SIG-M5 treated with dmso at 0.1 percent for 504 hours (cell line): ENCODE results near the gene TMEM88.
A peak's percentile ranks its signal among the peaks of the same experiment; 100 is the strongest.
"Not testable (repeated sequence)": the region's sequence is repeated elsewhere in the genome, so short reads cannot be mapped to it uniquely, and the experiment has no call there.

ENCODE experiments used
- DNase-seq: peaks from one replicate; lab custom pipeline; 2025; ENCODE audit not compliant: unreplicated experiment; lab: John Stamatoyannopoulos, UW

TMEM88 gene

GRCh38 chr17:7856011-7856810 lies 1.3 kb downstream of the TMEM88 start:
- peak; percentile 50 for DNase-seq

DNA sequence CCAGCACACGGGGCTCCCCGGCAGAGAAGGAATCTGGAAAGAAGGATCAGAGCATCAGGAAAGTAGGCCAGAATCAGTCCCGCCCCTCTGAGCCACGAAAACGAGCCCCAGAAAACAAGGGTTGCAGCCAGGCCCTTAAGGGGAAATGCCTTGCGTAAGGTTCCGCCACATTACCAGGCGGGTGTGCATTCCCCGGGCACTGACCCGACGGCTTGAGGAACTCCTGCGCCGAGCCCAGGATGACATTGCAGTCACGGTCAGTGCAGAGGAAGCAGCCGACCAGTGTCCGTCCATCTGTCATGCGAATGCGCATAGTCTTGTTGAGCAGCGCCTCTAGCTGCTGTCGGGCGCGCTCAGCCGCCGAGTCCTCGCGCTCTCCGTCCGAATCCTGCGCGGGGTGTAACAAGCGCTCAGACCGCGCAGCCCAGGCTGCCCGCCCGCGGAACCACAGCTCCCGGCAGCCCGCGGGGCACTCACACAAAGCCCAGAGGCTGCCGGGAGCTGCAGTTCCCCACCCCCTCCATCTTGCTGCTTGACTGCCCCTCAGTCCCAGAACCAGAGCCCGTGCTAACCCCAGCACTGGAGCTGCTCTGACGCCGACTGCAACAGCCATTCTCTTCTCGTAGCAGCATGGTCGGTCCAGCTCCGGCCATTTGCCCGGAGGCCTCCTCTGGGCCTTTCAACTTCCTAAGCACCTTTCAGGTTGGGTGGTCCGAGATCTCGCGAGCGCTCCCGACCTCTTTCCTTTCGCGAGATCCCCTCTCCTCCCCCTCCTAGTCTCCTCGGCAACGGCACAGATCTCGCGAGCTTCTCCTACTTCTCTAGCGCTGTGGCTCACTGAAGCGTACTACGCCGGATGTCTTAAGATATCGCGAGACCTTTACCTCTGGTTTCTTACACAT lies 2.2 kb downstream of the TMEM88 start, which contains the start of gene NAA38:
TSS of gene NAA38 (minus strand) at position 749 of the 902 bp plus-strand sequence. CDS start at position 653, 96 bp downstream.
- DNase-seq: peak; percentile 100

DNA sequence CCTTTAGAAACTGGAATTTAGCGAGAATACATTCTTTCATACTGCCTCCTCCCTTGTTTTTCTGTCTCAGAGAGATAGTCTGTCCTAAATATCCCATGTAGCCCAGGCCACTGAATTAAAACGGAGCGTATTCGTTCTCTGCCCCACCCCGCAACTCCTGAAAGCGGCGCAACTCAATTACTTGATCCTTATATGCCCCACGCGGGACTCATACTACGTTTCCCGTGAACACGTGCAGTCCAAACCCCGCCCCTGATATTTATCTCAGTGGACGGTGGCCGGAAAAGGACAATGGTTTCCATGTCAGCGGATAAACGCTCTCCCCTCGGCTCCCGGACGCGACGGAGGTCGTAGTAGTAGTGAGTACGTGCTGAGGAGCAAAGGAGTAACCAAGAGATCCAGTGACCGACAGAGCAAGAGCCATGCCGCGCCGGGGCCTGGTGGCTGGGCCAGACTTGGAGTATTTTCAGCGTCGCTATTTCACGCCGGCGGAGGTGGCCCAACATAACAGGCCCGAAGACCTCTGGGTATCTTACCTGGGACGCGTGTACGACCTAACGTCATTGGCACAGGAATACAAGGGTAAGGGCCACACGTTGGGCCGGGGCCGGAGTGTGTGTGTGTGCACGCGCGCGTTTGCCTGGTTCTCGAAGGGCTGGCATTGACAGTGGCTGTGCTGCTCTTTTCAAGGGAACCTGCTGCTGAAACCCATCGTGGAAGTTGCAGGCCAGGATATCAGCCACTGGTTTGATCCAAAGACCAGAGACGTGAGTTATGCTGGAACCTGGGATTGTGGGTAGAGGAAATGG lies 3.1 kb downstream of the TMEM88 start, which contains the start of gene CYB5D1:
TSS of gene CYB5D1 (plus strand) at position 291 of the 809 bp plus-strand sequence. CDS start at position 423, 132 bp downstream.
- peak; percentile 95 for DNase-seq

DNA sequence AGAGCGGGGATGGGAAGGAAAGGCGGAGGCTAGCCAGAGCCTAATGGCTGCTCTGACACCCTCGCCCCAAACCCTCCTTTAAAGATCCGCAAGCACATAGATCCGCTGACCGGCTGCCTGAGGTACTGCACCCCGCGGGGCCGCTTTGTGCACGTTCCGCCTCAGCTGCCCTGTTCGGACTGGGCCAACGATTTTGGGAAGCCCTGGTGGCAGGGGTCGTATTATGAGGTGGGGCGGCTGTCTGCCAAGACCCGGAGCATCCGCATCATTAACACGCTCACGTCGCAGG lies 3.6 kb downstream of the TMEM88 start:
- DNase-seq: peak; percentile 69

DNA sequence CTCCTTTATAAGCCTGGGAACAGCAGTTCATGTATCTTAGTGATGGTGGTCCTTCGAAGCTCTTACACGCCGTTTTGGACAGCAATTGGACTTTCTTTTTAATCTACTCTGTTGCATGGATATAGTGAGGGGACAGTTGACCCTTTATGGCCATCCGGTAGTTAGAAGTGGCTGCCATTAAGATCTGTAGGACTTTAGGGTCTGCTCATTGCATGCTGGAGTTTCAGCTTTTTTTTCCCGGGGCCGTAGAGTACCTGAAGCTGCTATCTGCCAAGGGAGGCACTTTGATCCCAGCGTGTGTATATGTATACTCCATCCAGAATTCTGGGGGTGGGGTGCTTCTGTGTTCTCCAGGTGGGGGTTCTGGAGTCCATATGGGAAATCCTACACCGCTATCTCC lies 4.2 kb downstream of the TMEM88 start:
- no peak for DNase-seq

DNA sequence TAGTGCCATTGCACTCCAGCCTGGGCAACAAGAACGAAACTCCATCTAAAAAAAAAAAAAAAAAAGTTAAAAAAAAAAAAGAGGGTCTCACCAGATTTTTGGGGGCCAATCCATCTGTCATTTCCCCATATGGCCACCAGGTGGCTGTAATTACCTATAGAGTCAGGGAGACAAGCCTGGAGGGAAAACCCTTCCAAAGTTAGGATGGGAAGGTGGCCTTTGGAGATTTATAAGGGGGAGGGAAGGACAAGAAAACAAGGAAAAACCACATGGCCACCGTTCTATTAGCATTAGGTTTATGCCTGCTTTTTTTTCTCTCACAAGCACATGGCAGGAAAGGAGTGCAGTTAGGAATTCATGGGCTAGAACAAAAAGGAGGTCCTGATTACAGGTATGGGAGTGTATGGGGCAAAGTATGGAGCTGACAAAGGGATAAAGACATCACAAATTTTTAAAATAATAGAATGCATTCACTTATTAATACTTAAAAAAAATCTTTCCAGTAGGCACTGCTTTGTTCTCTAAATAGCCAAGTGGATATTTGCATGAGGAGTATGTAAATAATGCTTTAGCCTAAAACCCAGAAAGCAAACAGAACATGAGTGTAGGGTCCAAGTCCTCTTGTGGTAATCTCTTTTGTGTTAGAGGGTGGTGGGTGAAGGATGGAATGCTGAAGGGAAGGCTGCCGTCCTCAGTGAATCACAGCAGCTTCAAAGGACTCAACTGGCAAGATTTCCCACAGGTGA lies 8.0 kb downstream of the TMEM88 start:
- peak; percentile 11 for DNase-seq

GRCh38 chr17:7864384-7864783 lies 9.5 kb downstream of the TMEM88 start:
- DNase-seq: not testable (repeated sequence)

- DNase-seq: no peak
Observed at GRCh38 chr17:7864995-7865650, 10.3 kb downstream of the TMEM88 start.

- peak; percentile 21 for DNase-seq
Observed at GRCh38 chr17:7867881-7868329, 13.0 kb downstream of the TMEM88 start.

- DNase-seq: no peak
Observed at GRCh38 chr17:7873051-7873450, 18.2 kb downstream of the TMEM88 start.

GRCh38 chr17:7875804-7876370 lies 21.0 kb downstream of the TMEM88 start:
- DNase-seq: no peak

DNA sequence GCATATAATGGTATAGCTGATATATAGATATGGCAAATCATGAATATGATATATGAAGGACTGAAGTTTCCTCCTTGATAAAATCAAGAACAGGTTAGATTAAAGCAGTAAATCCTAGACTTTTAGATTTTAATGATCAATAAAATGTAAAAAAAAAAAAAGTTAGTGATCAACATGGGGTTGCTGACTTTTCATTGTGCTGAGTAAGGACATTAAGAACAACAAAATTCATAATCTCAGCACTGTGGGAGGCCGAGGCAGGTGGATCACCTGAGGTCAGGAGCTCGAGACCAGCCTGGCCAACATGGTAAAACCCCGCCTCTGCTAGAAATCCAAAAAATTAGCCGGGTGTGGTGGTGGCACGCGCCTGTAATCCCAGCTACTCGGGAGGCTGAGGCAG lies 23.4 kb downstream of the TMEM88 start:
- DNase-seq: no peak

DNA sequence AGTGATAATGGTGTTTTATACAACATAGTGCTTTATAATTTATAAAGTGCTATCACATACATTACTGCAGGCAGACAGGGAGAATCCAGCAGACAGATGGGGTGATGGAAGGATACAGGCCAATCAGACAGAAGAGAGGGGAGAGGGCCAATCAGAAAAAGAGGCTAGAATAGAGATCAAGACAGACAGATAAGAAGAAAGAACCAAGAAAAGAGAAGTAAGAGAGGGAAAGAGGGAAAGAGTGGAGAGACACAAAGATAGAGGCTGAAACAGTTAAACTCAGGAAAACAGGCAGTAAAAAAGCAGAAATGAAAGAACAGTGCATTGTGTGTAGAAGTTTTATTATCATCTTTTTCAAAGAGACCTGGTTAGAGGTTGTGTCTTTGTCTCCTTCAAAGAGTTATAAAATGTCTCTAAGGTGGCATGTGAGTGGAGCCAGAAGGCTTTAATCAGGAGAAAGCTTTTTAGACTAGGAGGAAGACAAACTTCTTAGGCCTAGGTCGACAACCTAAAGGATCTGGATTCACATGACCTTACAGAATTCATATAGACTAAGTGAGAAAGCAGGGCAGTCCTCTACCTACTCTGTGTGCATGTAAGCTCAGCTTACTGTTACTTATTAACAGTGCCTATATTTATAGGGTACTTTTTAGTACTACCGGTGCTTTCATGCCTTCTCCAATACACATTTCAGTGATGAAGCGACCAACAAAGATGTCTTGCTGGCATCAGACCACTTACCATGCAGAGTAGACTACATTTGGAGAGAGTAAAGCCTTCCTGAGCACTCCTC lies 25.4 kb downstream of the TMEM88 start:
- peak; percentile 78 for DNase-seq

DNA sequence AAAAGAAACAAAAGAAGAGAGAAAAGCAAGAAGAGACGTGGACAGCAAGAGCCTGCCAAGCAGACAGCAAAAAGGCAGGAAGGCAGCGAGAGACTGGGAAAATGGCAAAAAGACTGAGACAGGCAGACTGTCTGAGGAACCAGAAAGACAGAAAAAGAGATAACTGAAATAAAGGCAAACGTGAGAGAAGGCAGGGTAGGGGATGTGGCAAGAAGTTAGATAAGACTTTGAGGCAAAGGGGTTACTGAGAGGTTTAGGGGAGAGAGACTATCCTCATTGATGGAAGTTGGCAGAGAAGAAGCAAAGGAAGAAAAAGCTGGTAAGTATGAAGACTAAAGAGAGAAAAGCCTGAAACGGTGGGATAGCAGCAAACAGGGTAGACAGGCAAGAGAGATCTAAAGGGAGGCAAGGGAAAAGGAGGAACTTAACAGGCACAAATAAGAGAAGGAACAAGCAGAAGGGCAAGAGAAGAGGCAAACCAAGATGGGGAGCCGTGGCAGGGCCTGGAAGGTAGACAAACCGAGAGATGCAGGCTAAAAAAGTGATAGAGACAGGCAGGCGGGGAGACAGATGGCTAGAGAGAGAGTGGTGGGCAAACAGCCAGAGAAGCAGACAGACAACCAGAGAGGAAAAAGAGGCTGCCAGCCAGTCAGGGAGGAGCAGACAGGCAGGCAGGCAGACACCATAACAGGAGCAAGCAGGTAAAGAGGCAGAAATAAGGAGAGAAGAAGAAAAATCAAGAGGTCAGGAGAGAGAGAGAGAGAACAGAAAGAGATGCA lies 26.6 kb downstream of the TMEM88 start:
- peak; percentile 44 for DNase-seq

DNA sequence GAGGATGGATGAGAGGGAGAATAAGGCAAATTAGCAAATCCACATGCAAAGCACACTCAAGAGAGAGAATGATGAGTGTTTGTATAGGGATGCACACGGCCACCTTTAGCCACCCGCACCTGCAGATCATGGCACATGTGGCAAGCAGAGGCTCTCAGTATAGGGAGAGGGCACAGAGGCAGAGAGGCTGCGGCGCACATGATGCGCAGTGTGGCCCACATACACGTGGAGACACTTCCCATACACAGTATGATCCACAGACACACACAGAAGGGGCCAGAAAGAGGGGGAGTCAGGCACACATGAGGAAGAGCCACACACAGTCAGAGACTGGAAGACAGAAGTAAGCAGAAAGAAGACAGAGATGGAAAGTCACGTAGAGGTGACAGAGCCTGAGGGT lies 27.2 kb downstream of the TMEM88 start:
- no peak for DNase-seq

DNA sequence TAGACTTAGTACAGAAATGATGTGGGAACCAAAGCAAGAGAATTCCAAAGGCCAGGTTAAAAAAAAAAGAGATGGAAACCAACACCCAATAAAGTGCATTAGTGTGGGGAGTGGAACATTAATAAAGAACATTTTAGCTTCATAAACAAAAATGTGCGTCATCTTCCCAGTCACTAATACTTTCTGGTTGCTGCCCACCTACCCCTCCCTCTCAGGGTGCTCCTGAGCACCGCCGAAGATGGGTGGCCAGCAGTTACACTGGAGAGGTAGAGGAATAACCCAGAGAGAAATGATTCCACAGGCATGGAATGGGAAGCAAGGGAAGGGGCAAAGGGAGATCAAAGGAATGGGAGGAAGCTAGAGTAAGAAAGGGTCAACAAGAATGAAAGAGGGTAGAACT lies 27.8 kb downstream of the TMEM88 start:
- DNase-seq: no peak

DNA sequence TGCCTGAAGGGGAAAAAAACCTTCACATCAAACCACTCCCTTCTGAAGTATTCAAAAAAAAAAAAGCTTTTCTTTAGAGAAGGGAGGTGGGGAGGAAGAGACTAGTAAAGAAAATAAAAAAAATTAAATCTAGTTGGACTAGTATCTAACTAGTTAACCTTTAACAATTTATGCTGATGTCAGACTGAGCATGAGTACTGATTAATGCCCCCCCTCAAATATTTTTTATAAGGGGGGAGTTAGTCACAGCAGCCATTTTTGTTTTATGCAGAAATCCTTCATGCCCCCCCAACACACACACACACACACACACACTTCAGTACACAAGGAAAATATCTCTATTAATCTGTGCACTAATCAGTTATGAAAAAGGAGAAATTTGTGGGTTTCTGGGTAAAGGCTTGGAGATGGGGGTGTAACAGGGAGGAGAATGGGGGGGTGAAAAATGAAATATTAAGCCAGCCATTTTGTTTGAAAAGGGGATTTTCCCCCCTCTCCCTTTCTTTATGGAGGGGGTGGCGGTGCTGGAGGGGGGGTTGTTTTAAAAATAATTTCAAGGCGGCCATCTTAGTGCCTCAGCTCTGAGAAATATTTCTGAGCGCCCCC lies 29.0 kb downstream of the TMEM88 start:
- DNase-seq: peak; percentile 8
